Esophagus squamous epithelium (tissue), 5 donors: ENCODE results near the gene SRGAP1. TPM values are rescaled to one million over a fixed set of nuclear protein-coding genes. Genes with fewer than 3 reads are reported as not detected.
"Not testable (repeated sequence)": the region's sequence is repeated elsewhere in the genome, so short reads cannot be mapped to it uniquely, and the experiment has no call there.

ENCODE experiments used
- DNase-seq: peaks from one replicate; lab custom pipeline; 2025; lab: John Stamatoyannopoulos, UW
- H3K27ac ChIP-seq, 4 donors: fragments of 200-600 bp; sonication (generic); one replicate each; pipeline ENCODE4 v1.5.1; 2016 to 2019; ENCODE audit warnings: mild to moderate bottlenecking in 1 of 4
- H3K27me3 ChIP-seq, 4 donors: fragments of 200-600 bp; sonication (generic); 1 replicate in 3 of 4; 2 replicates in 1 of 4; pipeline versions ENCODE4 v1.5.1 to v1.6.0; 2017 to 2021; ENCODE audit warnings: antibody characterized with exemption in 1 of 4
- H3K36me3 ChIP-seq, 3 donors: fragments of 200-600 bp; sonication (generic); one replicate each; pipeline ENCODE4 v1.5.1; 2016 to 2019
- H3K4me1 ChIP-seq, 3 donors: fragments of 200-600 bp; sonication (generic); one replicate each; pipeline ENCODE4 v1.5.1; 2017 to 2019
- H3K4me3 ChIP-seq, 4 donors: fragments of 200-600 bp; sonication (generic); 1 replicate in 3 of 4; 2 replicates in 1 of 4; pipeline ENCODE4 v1.5.1; 2016 to 2019; ENCODE audit warnings: mild to moderate bottlenecking in 2 of 4, moderate library complexity in 1 of 4
- H3K9me3 ChIP-seq, 3 donors: fragments of 200-600 bp; sonication (generic); one replicate each; pipeline ENCODE4 v1.5.1; 2016 to 2019
- POLR2A ChIP-seq, 4 donors: fragments of 450-650 bp; IDR thresholded peaks; one replicate each; pipeline ENCODE4 v1.6.1; 2017; ENCODE audit warnings: antibody characterized with exemption in 4 of 4, mild to moderate bottlenecking in 4 of 4, moderate library complexity in 3 of 4
- WGBS, 2 donors: methylation state at CpG; one replicate each; pipeline ENCODE4 v1.1.5; 2018; 5-methylcytosine and 5-hydroxymethylcytosine counted together
- intact Hi-C: fragments of 100-400 bp; cut with DNase I; formaldehyde crosslinking; loops from one replicate; pipeline ENCODE4 v1.15.0; 2022
- total RNA-seq, 4 donors: library from RNA; depleted of rRNA; stranded (reverse); fragments of >200 nt; gene quantifications; one replicate each; pipeline ENCODE4 v1.1.0, GENCODE V29; 2016
- TF ChIP-seq, protein P1 (sequence below), 6 experiments: fragments of 450-650 bp in 4 of 6; fragments of 200-600 bp in 2 of 6; sonication (generic) in 2 of 6; IDR thresholded peaks; one replicate each; pipeline ENCODE4 v1.5.1; 2016 to 2019; ENCODE audit warnings: antibody characterized with exemption in 6 of 6, mild to moderate bottlenecking in 4 of 6, moderate library complexity in 4 of 6
- donor health status: DM: yes; HTN: yes; CAD: no.

The SRGAP1 gene
- total RNA-seq, 4 donors from 2014 or later, result 2.0 to 5.3 (median 3.6) TPM

DNA sequence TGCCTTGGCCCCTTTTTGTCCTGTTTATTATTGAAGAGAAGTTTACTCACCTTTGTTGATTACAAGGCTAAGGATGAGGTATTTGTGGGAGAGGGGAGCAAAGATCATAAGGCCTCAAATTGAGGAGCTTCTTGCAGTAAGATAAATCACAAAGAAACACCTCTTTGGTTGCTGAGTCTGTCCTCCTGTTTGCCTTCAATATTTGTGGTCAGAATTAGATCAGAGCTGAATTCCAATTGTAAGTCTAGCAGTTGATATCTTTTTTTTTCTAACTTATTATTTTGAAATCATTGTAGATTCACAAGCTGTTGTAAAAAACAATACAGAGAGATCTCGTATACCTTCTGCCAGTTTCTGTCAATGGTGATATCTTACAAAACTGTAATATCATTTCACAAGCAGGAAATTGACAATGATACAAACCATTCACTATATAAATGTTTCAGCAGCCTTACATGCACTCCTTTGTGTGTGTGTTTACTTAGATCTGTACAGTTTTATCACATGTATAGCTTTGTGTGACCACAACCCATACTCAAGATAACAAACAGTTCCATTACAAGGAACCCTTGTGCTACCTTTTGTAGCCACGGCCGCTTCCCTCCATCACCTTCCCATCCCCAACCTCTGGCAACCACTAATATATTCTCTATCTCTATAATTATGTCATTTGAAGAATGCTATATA, 280.2 kb downstream of the SRGAP1 start:
- TF ChIP-seq, protein P1, sequence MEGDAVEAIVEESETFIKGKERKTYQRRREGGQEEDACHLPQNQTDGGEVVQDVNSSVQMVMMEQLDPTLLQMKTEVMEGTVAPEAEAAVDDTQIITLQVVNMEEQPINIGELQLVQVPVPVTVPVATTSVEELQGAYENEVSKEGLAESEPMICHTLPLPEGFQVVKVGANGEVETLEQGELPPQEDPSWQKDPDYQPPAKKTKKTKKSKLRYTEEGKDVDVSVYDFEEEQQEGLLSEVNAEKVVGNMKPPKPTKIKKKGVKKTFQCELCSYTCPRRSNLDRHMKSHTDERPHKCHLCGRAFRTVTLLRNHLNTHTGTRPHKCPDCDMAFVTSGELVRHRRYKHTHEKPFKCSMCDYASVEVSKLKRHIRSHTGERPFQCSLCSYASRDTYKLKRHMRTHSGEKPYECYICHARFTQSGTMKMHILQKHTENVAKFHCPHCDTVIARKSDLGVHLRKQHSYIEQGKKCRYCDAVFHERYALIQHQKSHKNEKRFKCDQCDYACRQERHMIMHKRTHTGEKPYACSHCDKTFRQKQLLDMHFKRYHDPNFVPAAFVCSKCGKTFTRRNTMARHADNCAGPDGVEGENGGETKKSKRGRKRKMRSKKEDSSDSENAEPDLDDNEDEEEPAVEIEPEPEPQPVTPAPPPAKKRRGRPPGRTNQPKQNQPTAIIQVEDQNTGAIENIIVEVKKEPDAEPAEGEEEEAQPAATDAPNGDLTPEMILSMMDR (IDR thresholded peaks at IDR 0.05), result no peak
- no peak for TF ChIP-seq POLR2A (IDR thresholded peaks at IDR 0.05)
- 82 to 90% methylated on average over 3 of the region's 3 CpGs for WGBS, 2 donors

DNA sequence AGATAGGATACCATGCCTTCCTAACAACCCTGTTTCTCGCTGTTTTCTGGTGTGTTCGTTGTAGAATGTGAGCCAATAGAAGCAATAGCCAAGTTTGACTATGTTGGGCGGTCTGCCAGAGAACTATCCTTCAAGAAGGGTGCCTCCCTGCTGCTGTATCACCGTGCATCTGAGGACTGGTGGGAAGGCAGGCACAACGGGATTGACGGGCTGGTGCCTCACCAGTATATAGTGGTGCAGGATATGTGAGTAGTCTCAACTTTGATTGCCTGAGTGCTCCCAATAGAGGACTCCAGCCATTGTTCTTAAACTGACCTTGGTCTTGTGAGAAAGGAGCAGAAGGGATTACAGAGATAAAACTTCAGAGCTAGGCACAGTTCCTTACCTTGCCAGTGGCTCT, 281.4 kb downstream of the SRGAP1 start:
- Histone ChIP-seq H3K4me1 (peaks cover 0 to 2% (median 0%) of the 10 kb centered on the region in 3 donors), H3K36me3 (peaks cover 0 to 42% (median 7%) of the 10 kb centered on the region in 3 donors), H3K4me3 (no peak overlapping the region), H3K9me3 (no peaks in the 10 kb centered on the region), H3K27ac (no peak overlapping the region), H3K27me3 (no peaks in the 10 kb centered on the region)
- intact Hi-C loops, result no loop called here
- 78 to 84% methylated on average over 6 of the region's 6 CpGs for WGBS, 2 donors
- DNase-seq, result no peak
- no peak for TF ChIP-seq POLR2A (IDR thresholded peaks at IDR 0.05)
- TF ChIP-seq, protein P1 (IDR thresholded peaks at IDR 0.05), result no peak

More for the DNA sequence above, 280.2 kb downstream of the SRGAP1 start:
- no peak for DNase-seq
- H3K27ac ChIP-seq, result no peak overlapping the region
- H3K36me3 ChIP-seq, result peaks cover 0 to 29% (median 4%) of the 10 kb centered on the region in 3 donors
- intact Hi-C loops, result no loop called here
- no peaks in the 10 kb centered on the region for H3K27me3 ChIP-seq
- peaks cover 0 to 6% (median 0%) of the 10 kb centered on the region in 3 donors for H3K4me1 ChIP-seq
- H3K9me3 ChIP-seq, result no peaks in the 10 kb centered on the region
- H3K4me3 ChIP-seq, result no peak overlapping the region

DNA sequence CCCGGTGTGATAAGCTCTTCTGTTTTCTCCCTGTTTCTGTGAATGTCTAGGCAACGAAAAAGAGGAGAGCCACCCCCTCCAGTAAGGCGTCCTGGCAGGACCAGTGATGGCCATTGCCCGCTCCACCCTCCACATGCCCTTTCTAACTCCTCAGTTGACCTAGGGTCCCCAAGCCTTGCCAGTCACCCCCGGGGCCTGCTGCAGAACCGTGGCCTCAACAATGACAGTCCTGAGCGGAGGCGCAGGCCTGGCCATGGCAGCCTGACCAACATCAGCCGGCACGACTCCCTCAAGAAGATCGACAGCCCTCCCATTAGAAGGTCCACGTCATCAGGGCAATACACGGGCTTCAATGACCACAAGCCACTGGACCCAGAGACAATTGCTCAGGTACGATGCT, 283.3 kb downstream of the SRGAP1 start:
- H3K9me3 ChIP-seq, result no peaks in the 10 kb centered on the region
- no peak for DNase-seq
- WGBS, 2 donors, result 87% methylated on average over 7 to 9 of the region's 14 CpGs

DNA sequence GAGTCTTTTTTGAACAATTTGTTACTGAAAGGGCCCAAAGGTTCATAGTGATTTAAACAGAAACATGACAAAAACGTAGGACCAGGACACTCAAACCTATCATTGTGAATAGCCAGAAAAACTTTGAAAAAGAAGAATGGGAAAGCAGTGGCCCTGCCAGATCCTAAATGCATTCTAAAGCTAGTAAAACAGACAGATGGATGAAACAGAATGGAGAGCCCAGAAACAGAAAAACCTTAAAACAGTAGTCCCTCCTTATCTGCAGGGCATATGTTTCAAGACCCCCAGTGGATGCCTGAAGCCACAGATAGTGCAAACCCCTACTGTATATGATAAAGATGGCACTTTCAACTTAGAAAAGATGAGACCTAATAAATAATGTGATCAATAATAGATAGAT, 283.9 kb downstream of the SRGAP1 start:
- Histone ChIP-seq H3K4me3 (no peak overlapping the region), H3K4me1 (no peaks in the 10 kb centered on the region), H3K36me3 (peaks cover 0 to 66% (median 7%) of the 10 kb centered on the region in 3 donors), H3K27me3 (no peaks in the 10 kb centered on the region), H3K27ac (no peak overlapping the region), H3K9me3 (peaks cover 0 to 5% (median 0%) of the 10 kb centered on the region in 3 donors)
- no peak for TF ChIP-seq POLR2A (IDR thresholded peaks at IDR 0.05)
- TF ChIP-seq, protein P1 (IDR thresholded peaks at IDR 0.05), result no peak
- 47 to 86% methylated on average over 1 of the region's 1 CpG for WGBS, 2 donors
- DNase-seq, result no peak
- intact Hi-C loops, result no loop called here

More for the DNA sequence above, 283.3 kb downstream of the SRGAP1 start:
- intact Hi-C loops, result no loop called here
- Histone ChIP-seq H3K36me3 (peaks cover 0 to 60% (median 7%) of the 10 kb centered on the region in 3 donors), H3K4me3 (no peak overlapping the region), H3K27ac (no peak overlapping the region), H3K4me1 (no peaks in the 10 kb centered on the region), H3K27me3 (no peaks in the 10 kb centered on the region)
- TF ChIP-seq, protein P1 (IDR thresholded peaks at IDR 0.05), result no peak
- TF ChIP-seq POLR2A (IDR thresholded peaks at IDR 0.05), result no peak

DNA sequence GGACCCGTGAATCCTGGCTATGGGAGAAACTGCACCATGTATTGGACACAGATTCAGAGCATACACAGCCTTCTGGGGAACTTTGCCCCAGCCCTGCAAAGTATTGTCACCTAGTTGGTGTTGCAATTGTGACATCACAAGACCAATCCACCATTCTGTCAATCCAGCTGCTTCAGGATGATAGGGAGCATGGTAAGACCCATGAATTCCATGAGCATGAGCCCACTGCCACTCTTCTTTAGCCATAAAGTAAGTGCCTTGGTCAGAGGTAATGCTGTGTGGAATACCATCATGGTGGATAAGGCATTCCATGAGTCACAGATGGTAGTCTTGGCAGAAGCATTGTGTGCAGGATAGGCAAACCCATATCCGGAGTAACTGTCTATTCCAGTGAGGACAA, 286.0 kb downstream of the SRGAP1 start:
- intact Hi-C loops, result not testable (repeated sequence)

DNA sequence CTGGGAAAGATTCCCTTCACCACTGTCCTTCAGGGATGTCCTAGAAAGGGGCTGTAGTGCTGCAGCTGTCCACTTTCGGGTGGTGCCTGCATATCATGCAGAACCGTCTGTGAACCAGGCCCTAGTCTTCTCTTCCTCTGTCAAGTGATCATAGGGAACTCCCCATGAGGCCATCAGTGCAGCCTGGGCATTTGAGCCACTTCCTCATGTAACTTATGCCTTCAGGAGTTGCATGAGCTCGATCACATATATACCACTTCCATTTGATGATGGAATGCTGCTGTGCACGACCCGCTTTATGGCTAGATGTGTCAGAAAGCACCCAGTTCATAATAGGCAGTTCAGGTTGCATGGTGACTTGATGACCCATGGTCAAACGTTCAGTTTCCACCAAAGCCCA, 287.0 kb downstream of the SRGAP1 start:
- H3K4me3 ChIP-seq, H3K27me3 ChIP-seq, H3K27ac ChIP-seq, DNase-seq, H3K4me1 ChIP-seq, intact Hi-C loops: not testable (repeated sequence)
- Histone ChIP-seq H3K9me3 (peaks cover 0 to 13% (median 4%) of the 10 kb centered on the region in 3 donors), H3K36me3 (peaks cover 0 to 82% (median 7%) of the 10 kb centered on the region in 3 donors)
- WGBS, 2 donors, result 93 to 97% methylated on average over 3 to 5 of the region's 6 CpGs

More for the DNA sequence above, 286.0 kb downstream of the SRGAP1 start:
- peaks cover 0 to 85% (median 7%) of the 10 kb centered on the region in 3 donors for H3K36me3 ChIP-seq
- peaks cover 0 to 13% (median 4%) of the 10 kb centered on the region in 3 donors for H3K9me3 ChIP-seq
- H3K27ac ChIP-seq, H3K27me3 ChIP-seq, H3K4me3 ChIP-seq, DNase-seq, H3K4me1 ChIP-seq: not testable (repeated sequence)
- WGBS, 2 donors, result 80 to 100% methylated on average over 2 of the region's 2 CpGs

DNA sequence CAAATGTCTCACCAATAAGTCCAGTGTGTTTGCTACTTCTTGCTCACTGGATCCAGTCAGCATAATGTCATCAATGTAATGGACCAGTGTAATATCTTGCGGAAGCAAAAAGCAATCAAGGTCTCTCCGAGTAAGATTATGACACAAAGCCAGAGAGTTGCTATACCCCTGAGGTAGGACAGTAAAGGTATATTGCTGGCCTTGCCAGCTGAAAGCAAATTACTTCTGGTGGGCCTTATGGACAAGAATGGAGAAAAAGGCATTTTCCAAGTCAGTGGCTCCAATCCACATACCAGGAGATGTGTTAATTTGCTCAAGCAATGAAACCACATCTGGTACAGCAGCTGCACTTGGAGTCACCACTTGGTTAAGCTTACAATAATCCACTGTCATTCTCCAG, 288.2 kb downstream of the SRGAP1 start:
- intact Hi-C loops, DNase-seq, H3K27me3 ChIP-seq, H3K4me3 ChIP-seq, H3K4me1 ChIP-seq, H3K27ac ChIP-seq: not testable (repeated sequence)
- H3K36me3 ChIP-seq, result peaks cover 0 to 76% (median 7%) of the 10 kb centered on the region in 3 donors
- WGBS, 2 donors, result 93% methylated on average over 2 of the region's 2 CpGs
- H3K9me3 ChIP-seq, result peaks cover 0 to 13% (median 4%) of the 10 kb centered on the region in 3 donors
